ENCODE results near the gene TFAP2D.

Gene TFAP2D

GRCh38 chr6:50681213-50681824, 32.0 kb upstream of the TFAP2D start:
- no peaks in the 10 kb centered on the region for H3K4me1 ChIP-seq (ENCODE audit: control insufficient read depth, insufficient read depth, low read length)
- POLR2A ChIA-PET, result no interaction called here
- no peak for TF ChIP-seq ZNF426 (tag by site-specific recombination; IDR thresholded peaks at IDR 0.05)
- TF ChIP-seq ZSCAN16 (tag by site-specific recombination; IDR thresholded peaks at IDR 0.05), result no peak
- no peak for TF ChIP-seq ZNF560 (tag by site-specific recombination; IDR thresholded peaks at IDR 0.05; ENCODE audit: borderline replicate concordance)
- no peak for TF ChIP-seq SP3 (tag by site-specific recombination; IDR thresholded peaks at IDR 0.05)
- TF ChIP-seq ZNF18 (tag by site-specific recombination; IDR thresholded peaks at IDR 0.05), result no peak
- TF ChIP-seq HOXC10 (CRISPR knock-in tag; IDR thresholded peaks at IDR 0.05), result no peak
- no peak for TF ChIP-seq ZNF280C (tag by site-specific recombination; IDR thresholded peaks at IDR 0.05)
- no peak for TF ChIP-seq ZNF350 (tag by site-specific recombination; IDR thresholded peaks at IDR 0.05)
- no peak for TF ChIP-seq ZNF704 (tag by site-specific recombination; IDR thresholded peaks at IDR 0.05)
- no peak for TF ChIP-seq ZNF792 (tag by site-specific recombination; IDR thresholded peaks at IDR 0.05)
- no peaks in the 10 kb centered on the region for H3K9me3 ChIP-seq (ENCODE audit: control insufficient read depth, insufficient read depth, low read depth, low read length)
- no peak overlapping the region for H3K4me3 ChIP-seq (ENCODE audit: low read depth, low read length)
- H3K36me3 ChIP-seq (ENCODE audit: control insufficient read depth in 2 of 2, insufficient read depth in 1 of 2, low read length in 2 of 2), result no peaks in the 10 kb centered on the region
- CTCF ChIA-PET, result no interaction called here
- H3K27ac ChIP-seq (ENCODE audit: extremely low read depth, low read depth, low read length), result no peak overlapping the region

GRCh38 chr6:50689210-50689609, 24.1 kb upstream of the TFAP2D start:
- Histone ChIP-seq H3K9me3 (ENCODE audit: control insufficient read depth, insufficient read depth, low read depth, low read length) (no peaks in the 10 kb centered on the region), H3K36me3 (ENCODE audit: control insufficient read depth in 2 of 2, insufficient read depth in 1 of 2, low read length in 2 of 2) (no peaks in the 10 kb centered on the region), H3K4me1 (ENCODE audit: control insufficient read depth, insufficient read depth, low read length) (no peaks in the 10 kb centered on the region), H3K27ac (ENCODE audit: extremely low read depth, low read depth, low read length) (no peak overlapping the region), H3K4me3 (ENCODE audit: low read depth, low read length) (no peak overlapping the region)
- no peak for TF ChIP-seq ZNF280D (tag by site-specific recombination; IDR thresholded peaks at IDR 0.05)
- TF ChIP-seq ZNF747 (tag by site-specific recombination; IDR thresholded peaks at IDR 0.05), result no peak
- TF ChIP-seq ZSCAN23 (tag by site-specific recombination; IDR thresholded peaks at IDR 0.05), result no peak
- TF ChIP-seq OSR2 (tag by site-specific recombination; IDR thresholded peaks at IDR 0.05), result no peak
- POLR2A ChIA-PET, result no interaction called here
- CTCF ChIA-PET, result no interaction called here
